Coronary artery (tissue), 2 donors: ENCODE measurements around the gene FCHSD1.

Experiments
- DNase-seq: peaks from one replicate; pipeline ENCODE4 v3.0.0-alpha.2; 2017; ENCODE audit warnings: low spot score
- H3K27ac ChIP-seq, 2 donors: fragments of 200-600 bp; sonication (generic); one replicate each; pipeline ENCODE4 v1.5.1; 2016 to 2019
- H3K4me3 ChIP-seq: fragments of 200-600 bp; sonication (generic); 2 replicates; pipeline ENCODE4 v1.5.1; 2016; ENCODE audit warnings: mild to moderate bottlenecking, moderate library complexity
- CTCF ChIP-seq: fragments of 200-600 bp; sonication (generic); IDR thresholded peaks from one replicate; pipeline ENCODE4 v1.5.1; 2019; ENCODE audit warnings: antibody characterized with exemption

Gene FCHSD1

GRCh38 chr5:141692533-141692888, 41.3 kb upstream of the FCHSD1 start:
- Histone ChIP-seq H3K27ac (no peak overlapping the region), H3K4me3 (peak overlapping the region; percentile 53)
- TF ChIP-seq CTCF, result no peak

GRCh38 chr5:141691867-141692532, 40.8 kb upstream of the FCHSD1 start:
- H3K27ac ChIP-seq, result no peak overlapping the region
- H3K4me3 ChIP-seq, result peak overlapping the region; percentile 53
- DNase-seq, result peak; percentile 86
- peak; percentile 96 for TF ChIP-seq CTCF

More at GRCh38 chr5:141692533-141692888, 41.3 kb upstream of the FCHSD1 start:
- DNase-seq, result no peak

- no peak overlapping the region for H3K4me3 ChIP-seq
- H3K27ac ChIP-seq, result no peak overlapping the region
- TF ChIP-seq CTCF, result no peak
- no peak for DNase-seq
Observed at GRCh38 chr5:141691286-141691866, 40.2 kb upstream of the FCHSD1 start.

GRCh38 chr5:141686648-141687416, 35.6 kb upstream of the FCHSD1 start:
- no peak for DNase-seq
- TF ChIP-seq CTCF, result no peak
- H3K4me3 ChIP-seq, result no peak overlapping the region
- H3K27ac ChIP-seq, result no peak overlapping the region

GRCh38 chr5:141685591-141685990, 34.4 kb upstream of the FCHSD1 start:
- no peak overlapping the region for H3K4me3 ChIP-seq
- TF ChIP-seq CTCF, result no peak
- H3K27ac ChIP-seq, result no peak overlapping the region
- no peak for DNase-seq

- Histone ChIP-seq H3K4me3 (no peak overlapping the region), H3K27ac (peak overlapping the region in 1 of 2 donors; percentile 0)
- no peak for TF ChIP-seq CTCF
- no peak for DNase-seq
Observed at GRCh38 chr5:141683596-141684141, 32.5 kb upstream of the FCHSD1 start.
